ENCODE measurements around the gene OR10G3. TPM values are rescaled to one million over a fixed set of nuclear protein-coding genes. Genes with fewer than 3 reads are reported as not detected.

Gene OR10G3
- total RNA-seq, 1 donor from 2014 or later: not detected

- H3K4me1 ChIP-seq: peaks cover 11% of the 10 kb centered on the region
- H3K4me3 ChIP-seq: peak overlapping the region; percentile 40
- H3K9me3 ChIP-seq: no peaks in the 10 kb centered on the region
- no peak for DNase-seq
- H3K27ac ChIP-seq: no peak overlapping the region
- H3K36me3 ChIP-seq: no peaks in the 10 kb centered on the region
- intact Hi-C loops (cut with DNase I): no loop called here
- ATAC-seq: peak in 1 of 2 donors; percentile 61
- peaks cover 34% of the 10 kb centered on the region for H3K27me3 ChIP-seq (ENCODE audit: low read depth)
- TF ChIP-seq CTCF (IDR thresholded peaks at IDR 0.05): no peak
These were observed 44.1 kb downstream of the OR10G3 start for GRCh38 chr14:21535545-21536417.

- Histone ChIP-seq H3K27me3 (ENCODE audit: low read depth) (peaks cover 34% of the 10 kb centered on the region), H3K4me1 (peaks cover 11% of the 10 kb centered on the region), H3K27ac (no peak overlapping the region), H3K9me3 (no peaks in the 10 kb centered on the region), H3K4me3 (no peak overlapping the region), H3K36me3 (no peaks in the 10 kb centered on the region)
- intact Hi-C loops (cut with DNase I): no loop called here
- ATAC-seq (no peak), DNase-seq (no peak)
- TF ChIP-seq CTCF (IDR thresholded peaks at IDR 0.05): no peak
These were observed 45.3 kb downstream of the OR10G3 start for GRCh38 chr14:21534576-21534975.

- Histone ChIP-seq H3K9me3 (no peaks in the 10 kb centered on the region), H3K27me3 (ENCODE audit: low read depth) (peaks cover 34% of the 10 kb centered on the region), H3K36me3 (no peaks in the 10 kb centered on the region), H3K4me3 (no peak overlapping the region), H3K4me1 (peaks cover 11% of the 10 kb centered on the region), H3K27ac (no peak overlapping the region)
- TF ChIP-seq CTCF (IDR thresholded peaks at IDR 0.05): no peak
- ATAC-seq (no peak), DNase-seq (no peak)
- intact Hi-C loops (cut with DNase I): no loop called here
These were observed 46.6 kb downstream of the OR10G3 start for GRCh38 chr14:21533294-21533693.

- ATAC-seq (no peak), DNase-seq (no peak)
- peaks cover 7% of the 10 kb centered on the region for H3K27me3 ChIP-seq (ENCODE audit: low read depth)
- H3K4me1 ChIP-seq: peaks cover 18% of the 10 kb centered on the region
- H3K4me3 ChIP-seq: no peak overlapping the region
- no peak overlapping the region for H3K27ac ChIP-seq
- H3K9me3 ChIP-seq: no peaks in the 10 kb centered on the region
- no peak for TF ChIP-seq CTCF (IDR thresholded peaks at IDR 0.05)
- no peaks in the 10 kb centered on the region for H3K36me3 ChIP-seq
- intact Hi-C loops (cut with DNase I): no loop called here
These were observed 50.4 kb downstream of the OR10G3 start for GRCh38 chr14:21529515-21529914.

- no peak overlapping the region for H3K27ac ChIP-seq
- intact Hi-C loops (cut with DNase I): no loop called here
- ATAC-seq (no peak), DNase-seq (no peak)
- TF ChIP-seq CTCF (IDR thresholded peaks at IDR 0.05): no peak
- peaks cover 7% of the 10 kb centered on the region for H3K27me3 ChIP-seq (ENCODE audit: low read depth)
- no peaks in the 10 kb centered on the region for H3K9me3 ChIP-seq
- peaks cover 18% of the 10 kb centered on the region for H3K4me1 ChIP-seq
- H3K4me3 ChIP-seq: no peak overlapping the region
- no peaks in the 10 kb centered on the region for H3K36me3 ChIP-seq
These were observed 51.2 kb downstream of the OR10G3 start for GRCh38 chr14:21528381-21529348.
